Caki2 (cell line): ENCODE measurements around the gene SUMO1. TPM values are rescaled to one million over a fixed set of nuclear protein-coding genes. Genes with fewer than 3 reads are reported as not detected.

ENCODE experiments used
- DNase-seq: peaks from one replicate; pipeline ENCODE4 v3.0.0-alpha.2; 2015; ENCODE audit warnings: low read depth
- in situ Hi-C: cut with HindIII; loops from 2 replicates; pipeline ENCODE4 v1.10.0; 2016; ENCODE audit warnings: low sequenced_read_pairs, low pct_unique_long_range_greater_than_20kb, mixed read lengths
- total RNA-seq: library from RNA; depleted of rRNA; stranded (reverse); fragments of >200 nt; shearing (Covaris generic); gene quantifications from 2 replicates; pipeline ENCODE4 v1.2.3, GENCODE V29; 2014; ENCODE audit warnings: low replicate concordance

Gene SUMO1
- total RNA-seq, 1 experiment from 2014 or later: 266 TPM

DNA sequence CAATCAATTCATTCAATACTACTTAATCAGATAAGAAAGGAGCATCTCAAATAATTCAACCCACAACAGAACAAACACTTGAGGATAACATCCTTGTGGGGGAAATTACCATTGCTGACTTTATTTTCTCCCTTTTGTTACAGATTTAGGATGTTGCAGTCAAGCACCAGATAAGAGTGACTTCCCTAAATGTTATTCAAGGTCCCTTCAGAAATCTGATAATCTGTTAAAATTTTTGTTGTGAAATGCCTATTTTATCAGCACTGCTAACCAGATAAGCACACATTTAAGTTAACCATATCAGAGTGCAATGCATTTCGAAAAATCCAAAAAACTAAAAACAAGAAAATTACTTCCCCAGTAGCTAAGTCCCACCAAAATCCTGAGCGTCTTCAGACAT lies 33.5 kb downstream of the SUMO1 start:
- DNase-seq: no peak
- in situ Hi-C loops: no loop called here

DNA sequence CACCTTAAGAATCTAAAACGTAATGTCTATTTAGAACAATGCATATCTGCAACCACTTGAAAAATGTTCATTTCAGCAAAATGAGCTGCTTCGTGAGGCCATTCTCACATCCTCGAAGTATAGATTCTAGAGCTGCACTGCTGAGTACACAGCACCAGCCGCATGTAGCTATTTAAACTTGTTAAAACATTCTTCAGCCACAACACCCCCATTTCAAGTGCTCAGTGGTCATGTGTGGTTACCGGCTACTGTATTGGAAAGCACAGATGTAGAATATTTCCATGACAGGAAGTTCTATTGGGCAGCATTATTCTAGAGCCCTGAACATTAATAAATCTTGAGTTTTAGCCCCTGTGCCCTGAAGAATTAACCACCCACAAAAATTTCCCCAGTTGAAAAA lies 35.0 kb downstream of the SUMO1 start:
- in situ Hi-C loops: no loop called here
- no peak for DNase-seq

GRCh38 chr2:202201220-202202160 lies 36.9 kb downstream of the SUMO1 start:
- DNase-seq: no peak
- in situ Hi-C loops: no loop called here

DNA sequence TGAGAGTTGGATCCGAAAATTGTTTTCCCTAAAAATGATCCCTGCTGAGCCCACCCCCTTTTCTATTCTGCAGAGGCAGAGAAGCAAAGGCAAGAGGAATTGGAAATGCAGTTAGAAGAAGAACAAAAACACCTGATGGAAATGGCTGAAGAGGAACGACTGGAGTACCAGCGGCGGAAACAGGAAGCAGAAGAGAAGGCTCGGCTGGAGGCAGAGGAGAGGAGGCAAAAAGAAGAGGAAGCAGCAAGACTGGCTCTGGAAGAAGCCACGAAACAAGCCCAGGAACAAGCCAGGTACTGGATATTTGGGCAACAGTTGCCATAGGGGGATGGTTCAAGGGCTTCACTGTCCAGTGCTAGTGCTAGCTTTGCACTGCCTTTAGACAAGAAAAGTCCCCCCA lies 41.7 kb downstream of the SUMO1 start:
- in situ Hi-C loops: no loop called here
- DNase-seq: no peak

- DNase-seq: no peak
- in situ Hi-C loops: no loop called here
Measured at GRCh38 chr2:202194418-202194817, 44.0 kb downstream of the SUMO1 start.

DNA sequence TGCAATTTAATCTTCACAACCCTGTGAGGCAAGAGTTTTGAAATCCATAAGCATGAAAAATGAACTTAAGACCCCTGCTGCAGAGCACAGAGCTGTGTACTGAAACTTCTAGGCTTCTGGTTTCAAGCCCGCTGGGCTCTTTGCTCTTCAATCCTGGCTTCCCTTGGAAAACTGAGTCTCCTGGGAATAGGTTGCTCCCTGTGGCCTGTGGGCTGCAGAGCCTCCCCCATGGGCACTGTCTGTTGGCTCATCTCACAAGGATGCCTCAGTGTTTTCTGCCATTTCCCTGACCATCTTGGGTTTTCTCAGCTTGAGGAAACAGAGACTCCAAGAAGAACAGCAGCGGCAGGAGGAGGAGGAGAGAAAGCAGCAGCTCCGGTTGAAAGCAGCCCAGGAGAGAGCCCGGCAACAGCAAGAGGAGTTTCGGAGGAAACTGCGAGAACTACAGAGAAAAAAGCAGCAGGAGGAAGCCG lies 44.5 kb downstream of the SUMO1 start:
- in situ Hi-C loops: no loop called here
- no peak for DNase-seq

DNA sequence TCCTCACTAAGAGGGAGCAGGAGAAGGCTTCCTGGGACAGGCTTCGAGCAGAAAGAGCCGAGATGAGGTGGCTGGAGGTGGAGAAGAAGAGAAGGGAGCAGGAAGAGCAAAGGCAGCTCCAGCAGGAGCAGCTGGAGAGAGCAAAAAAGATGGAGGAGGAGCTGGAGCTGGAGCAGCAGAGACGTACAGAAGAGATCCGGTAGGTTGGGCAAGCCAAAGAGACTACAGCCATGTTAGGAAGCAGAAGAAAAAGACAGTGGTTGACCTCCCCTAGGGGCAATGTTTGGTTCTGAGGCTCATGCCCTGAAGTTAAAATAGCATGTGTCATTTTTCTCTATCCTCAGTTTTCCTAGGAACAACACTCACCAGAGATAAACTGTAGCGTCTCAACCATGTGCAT lies 45.1 kb downstream of the SUMO1 start:
- in situ Hi-C loops: no loop called here

GRCh38 chr2:202187570-202187969 lies 50.8 kb downstream of the SUMO1 start:
- in situ Hi-C loops: no loop called here
- peak; percentile 86 for DNase-seq

More for the DNA sequence above, 45.1 kb downstream of the SUMO1 start:
- DNase-seq: no peak

GRCh38 chr2:202186641-202187202 lies 51.7 kb downstream of the SUMO1 start:
- DNase-seq: peak; percentile 15
- in situ Hi-C loops: no loop called here

GRCh38 chr2:202185156-202185555 lies 53.2 kb downstream of the SUMO1 start:
- in situ Hi-C loops: no loop called here
- no peak for DNase-seq

- in situ Hi-C loops: no loop called here
- no peak for DNase-seq
Measured at GRCh38 chr2:202184557-202184956, 53.8 kb downstream of the SUMO1 start.

- DNase-seq: peak; percentile 61
- in situ Hi-C loops: no loop called here
Measured at GRCh38 chr2:202178346-202178958, 59.9 kb downstream of the SUMO1 start.

DNA sequence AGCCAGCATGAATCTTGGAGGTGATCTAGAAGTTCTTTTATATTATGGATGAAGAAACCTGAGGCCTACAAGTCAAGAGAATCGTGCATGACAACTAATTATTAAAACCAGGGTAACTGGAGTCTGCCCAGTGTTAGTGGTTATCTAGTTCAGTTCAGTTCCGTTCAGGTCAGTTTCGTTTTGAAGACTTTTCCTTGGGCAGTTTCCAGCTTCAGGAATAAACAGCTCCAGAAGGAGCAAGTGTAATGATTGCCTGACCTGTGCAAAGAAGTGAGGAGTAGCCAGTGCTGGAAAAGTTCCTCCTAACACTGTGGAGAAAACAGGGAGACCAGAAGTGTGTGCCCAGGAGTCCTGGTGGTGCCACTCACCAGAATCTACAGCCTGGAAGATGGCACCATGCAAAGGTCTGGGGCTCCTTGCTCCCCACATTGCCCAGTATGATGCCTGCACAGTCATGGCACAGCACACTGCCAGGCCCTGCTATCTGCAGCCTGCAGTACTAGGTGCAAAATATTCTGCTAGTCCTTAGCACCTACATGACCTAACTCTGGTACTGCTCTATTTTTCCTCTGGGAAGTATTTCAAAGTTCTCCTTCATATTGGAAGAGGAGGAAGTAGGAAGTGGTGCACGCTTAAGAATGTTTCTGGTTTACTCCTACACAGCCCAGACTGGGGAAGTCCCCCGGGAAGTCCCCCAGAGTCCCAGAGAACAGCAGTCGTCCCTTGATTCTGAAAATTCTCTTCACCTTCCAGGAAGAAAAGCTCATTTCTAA lies 65.8 kb downstream of the SUMO1 start:
- DNase-seq: no peak
- in situ Hi-C loops: no loop called here

- DNase-seq: no peak
- in situ Hi-C loops: no loop called here
Measured at GRCh38 chr2:202171241-202171825, 67.1 kb downstream of the SUMO1 start.

DNA sequence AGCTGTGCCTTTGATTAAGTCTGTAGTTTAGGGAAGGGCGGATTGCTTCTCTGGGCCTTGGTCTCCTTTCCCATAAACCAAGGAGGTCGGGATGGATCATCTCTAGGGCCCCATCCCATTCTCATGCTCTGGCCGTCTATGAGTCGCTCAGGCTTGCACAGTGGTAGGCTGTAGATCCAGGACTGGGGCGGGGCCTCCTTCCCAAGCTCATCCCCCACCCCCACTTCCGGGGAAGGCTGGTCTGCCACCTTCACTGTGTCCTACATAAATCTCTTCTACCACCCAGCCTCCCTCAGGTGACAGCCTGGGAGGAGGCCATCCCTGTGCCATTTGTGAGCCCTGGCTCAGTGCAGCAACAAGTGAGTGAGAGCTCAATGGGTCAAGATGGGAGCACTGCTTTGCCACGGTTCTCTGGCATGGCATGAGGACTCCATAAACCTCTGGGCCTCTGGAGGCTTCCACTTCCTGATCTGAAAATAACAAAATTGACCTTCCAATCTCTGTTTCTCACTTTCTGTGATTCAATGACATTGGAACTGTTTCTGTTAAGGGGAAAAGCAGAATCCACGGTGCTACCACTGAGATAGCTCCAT lies 68.5 kb downstream of the SUMO1 start:
- in situ Hi-C loops: no loop called here
- DNase-seq: no peak

GRCh38 chr2:202169131-202169530 lies 69.3 kb downstream of the SUMO1 start:
- DNase-seq: no peak
- in situ Hi-C loops: no loop called here

- DNase-seq: no peak
- in situ Hi-C loops: no loop called here
Measured at GRCh38 chr2:202165945-202166344, 72.5 kb downstream of the SUMO1 start.

DNA sequence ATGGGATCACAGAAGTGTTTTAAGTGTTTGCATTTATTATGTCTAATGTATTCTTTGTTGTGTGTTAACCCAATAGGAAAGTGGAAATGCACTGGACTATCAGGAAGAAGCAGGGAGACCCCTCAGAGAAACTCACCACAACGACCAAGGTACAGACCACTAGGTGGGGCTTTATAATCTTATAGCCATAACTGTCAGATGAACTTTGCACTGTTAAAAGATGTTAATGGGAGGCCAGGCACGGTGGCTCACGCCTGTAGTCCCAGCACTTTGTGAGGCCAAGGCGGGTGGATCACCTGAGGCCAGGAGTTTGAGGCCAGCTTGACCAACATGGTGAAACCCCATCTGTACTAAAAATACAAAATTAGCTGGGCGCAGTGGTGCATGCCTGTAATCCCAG lies 73.2 kb downstream of the SUMO1 start:
- DNase-seq: no peak
- in situ Hi-C loops: no loop called here
